HL-60 (cell line): ENCODE measurements around the gene KIF15.

Experiments
- DNase-seq, 2 experiments: peaks; one replicate each; pipeline ENCODE4 v3.0.0-alpha.2; 2010 to 2020; ENCODE audit warnings: low read depth in 1 of 2, low spot score in 1 of 2
- H3K27ac ChIP-seq: fragments of 250-450 bp; sonication (Bioruptor Pico); replicated peaks from 2 replicates; pipeline ENCODE4 v1.5.1; 2020; ENCODE audit warnings: mild to moderate bottlenecking, moderate library complexity
- H3K27me3 ChIP-seq: fragments of 250-450 bp; sonication (Bioruptor Pico); 2 replicates; pipeline ENCODE4 v1.5.1; 2021; ENCODE audit warnings: mild to moderate bottlenecking, moderate library complexity; ENCODE audit not compliant: insufficient read depth, poor library complexity, severe bottlenecking
- H3K4me3 ChIP-seq: replicated peaks from 2 replicates; pipeline ENCODE4 v1.5.1; 2011; ENCODE audit warnings: mild to moderate bottlenecking, control low read depth, low read length; ENCODE audit not compliant: insufficient read depth
- CTCF ChIP-seq: IDR thresholded peaks from one replicate; pipeline ENCODE4 v1.5.1; 2011; ENCODE audit warnings: low read length, control low read depth, inconsistent platforms; ENCODE audit not compliant: insufficient read depth
- GABPA ChIP-seq: IDR thresholded peaks from 2 replicates; pipeline ENCODE4 v1.6.1; 2012; ENCODE audit warnings: low read depth
- POLR2AphosphoS5 ChIP-seq: IDR thresholded peaks from 2 replicates; pipeline ENCODE4 v1.6.1; 2012; ENCODE audit warnings: low read depth
- SPI1 ChIP-seq: IDR thresholded peaks from 2 replicates; pipeline ENCODE4 v1.6.1; 2012; ENCODE audit warnings: low read depth, mild to moderate bottlenecking, borderline replicate concordance
- TF ChIP-seq, protein P1 (sequence below): IDR thresholded peaks from 2 replicates; pipeline ENCODE4 v1.6.1; 2012; ENCODE audit warnings: low read depth; ENCODE audit not compliant: insufficient replicate concordance

The KIF15 gene

GRCh38 chr3:44892689-44893088 lies 131.1 kb downstream of the KIF15 start:
- Histone ChIP-seq H3K27me3 (no peaks in the 10 kb centered on the region), H3K4me3 (no peak overlapping the region), H3K27ac (no peak overlapping the region)
- no peak for DNase-seq
- TF ChIP-seq CTCF (no peak), GABPA (no peak), POLR2AphosphoS5 (no peak), SPI1 (no peak)
- TF ChIP-seq, protein P1, sequence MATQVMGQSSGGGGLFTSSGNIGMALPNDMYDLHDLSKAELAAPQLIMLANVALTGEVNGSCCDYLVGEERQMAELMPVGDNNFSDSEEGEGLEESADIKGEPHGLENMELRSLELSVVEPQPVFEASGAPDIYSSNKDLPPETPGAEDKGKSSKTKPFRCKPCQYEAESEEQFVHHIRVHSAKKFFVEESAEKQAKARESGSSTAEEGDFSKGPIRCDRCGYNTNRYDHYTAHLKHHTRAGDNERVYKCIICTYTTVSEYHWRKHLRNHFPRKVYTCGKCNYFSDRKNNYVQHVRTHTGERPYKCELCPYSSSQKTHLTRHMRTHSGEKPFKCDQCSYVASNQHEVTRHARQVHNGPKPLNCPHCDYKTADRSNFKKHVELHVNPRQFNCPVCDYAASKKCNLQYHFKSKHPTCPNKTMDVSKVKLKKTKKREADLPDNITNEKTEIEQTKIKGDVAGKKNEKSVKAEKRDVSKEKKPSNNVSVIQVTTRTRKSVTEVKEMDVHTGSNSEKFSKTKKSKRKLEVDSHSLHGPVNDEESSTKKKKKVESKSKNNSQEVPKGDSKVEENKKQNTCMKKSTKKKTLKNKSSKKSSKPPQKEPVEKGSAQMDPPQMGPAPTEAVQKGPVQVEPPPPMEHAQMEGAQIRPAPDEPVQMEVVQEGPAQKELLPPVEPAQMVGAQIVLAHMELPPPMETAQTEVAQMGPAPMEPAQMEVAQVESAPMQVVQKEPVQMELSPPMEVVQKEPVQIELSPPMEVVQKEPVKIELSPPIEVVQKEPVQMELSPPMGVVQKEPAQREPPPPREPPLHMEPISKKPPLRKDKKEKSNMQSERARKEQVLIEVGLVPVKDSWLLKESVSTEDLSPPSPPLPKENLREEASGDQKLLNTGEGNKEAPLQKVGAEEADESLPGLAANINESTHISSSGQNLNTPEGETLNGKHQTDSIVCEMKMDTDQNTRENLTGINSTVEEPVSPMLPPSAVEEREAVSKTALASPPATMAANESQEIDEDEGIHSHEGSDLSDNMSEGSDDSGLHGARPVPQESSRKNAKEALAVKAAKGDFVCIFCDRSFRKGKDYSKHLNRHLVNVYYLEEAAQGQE: no peak

- H3K27ac ChIP-seq: no peak overlapping the region
- H3K4me3 ChIP-seq: no peak overlapping the region
- H3K27me3 ChIP-seq: no peaks in the 10 kb centered on the region
- no peak for TF ChIP-seq CTCF
- TF ChIP-seq GABPA: no peak
- TF ChIP-seq, protein P1: no peak
- TF ChIP-seq POLR2AphosphoS5: no peak
- no peak for TF ChIP-seq SPI1
- DNase-seq: no peak
Measured at GRCh38 chr3:44893097-44893496, 131.5 kb downstream of the KIF15 start.

DNA sequence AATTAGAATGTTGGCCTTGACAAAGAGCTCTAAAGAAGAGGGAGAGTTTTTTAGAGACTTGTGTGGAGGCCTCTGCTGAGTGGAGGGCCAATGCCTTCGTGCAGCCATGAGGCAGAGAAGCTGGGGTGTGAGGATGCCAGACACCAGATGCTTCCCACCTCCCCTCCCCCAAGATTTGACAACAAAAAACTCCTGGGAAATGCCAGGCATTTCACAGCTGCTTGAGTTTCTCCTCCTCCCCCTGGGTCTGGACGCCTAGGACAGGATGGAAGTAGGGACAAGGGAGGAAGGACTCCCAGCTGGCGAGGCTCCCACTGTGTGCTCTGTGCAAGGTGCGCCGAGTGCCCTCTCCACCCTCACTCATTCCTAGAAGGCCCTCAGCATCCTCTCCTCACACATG lies 132.9 kb downstream of the KIF15 start:
- Histone ChIP-seq H3K4me3 (no peak overlapping the region), H3K27ac (no peak overlapping the region), H3K27me3 (no peaks in the 10 kb centered on the region)
- TF ChIP-seq POLR2AphosphoS5: no peak
- TF ChIP-seq, protein P1: no peak
- TF ChIP-seq GABPA: no peak
- no peak for TF ChIP-seq CTCF
- no peak for TF ChIP-seq SPI1
- DNase-seq: no peak
